Heart right ventricle (tissue), 16 donors: ENCODE results near the gene VTI1A. TPM values are rescaled to one million over a fixed set of nuclear protein-coding genes. Genes with fewer than 3 reads are reported as not detected.

ENCODE experiments used
- ATAC-seq, 8 donors: fragments of 200-7000 bp; cut with Tn5 transposase; one replicate each; pipeline ENCODE4 v1.9.1; 2020; ENCODE audit warnings: mild to moderate bottlenecking in 8 of 8, moderate library complexity in 8 of 8, moderate number of reproducible peaks in 1 of 8
- DNase-seq, 2 donors: peaks; one replicate each; pipeline ENCODE4 v3.0.0-alpha.2; 2020
- H3K27ac ChIP-seq, 10 donors: fragments of 200-600 bp; sonication (generic) in 2 of 10; one replicate each; pipeline versions ENCODE4 v1.5.0 to v1.8.0; 2020 to 2022; ENCODE audit warnings: mild to moderate bottlenecking in 3 of 10
- H3K27me3 ChIP-seq, 7 donors: fragments of 200-600 bp; one replicate each; pipeline ENCODE4 v1.8.0; 2021 to 2022; ENCODE audit warnings: mild to moderate bottlenecking in 2 of 7
- H3K36me3 ChIP-seq, 9 donors: fragments of 200-600 bp; sonication (generic) in 1 of 9; one replicate each; pipeline versions ENCODE4 v1.5.0 to v1.8.0; 2020 to 2022; ENCODE audit warnings: mild to moderate bottlenecking in 2 of 9
- H3K4me1 ChIP-seq, 9 donors: fragments of 200-600 bp; sonication (generic) in 1 of 9; one replicate each; pipeline versions ENCODE4 v1.5.0 to v1.8.0; 2020 to 2022; ENCODE audit warnings: mild to moderate bottlenecking in 4 of 9
- H3K4me3 ChIP-seq, 10 donors: fragments of 200-600 bp; sonication (generic) in 2 of 10; one replicate each; pipeline versions ENCODE4 v1.5.0 to v1.8.0; 2020 to 2022; ENCODE audit warnings: mild to moderate bottlenecking in 7 of 10, moderate library complexity in 2 of 10
- H3K9me3 ChIP-seq, 11 donors: fragments of 200-600 bp in 10 of 11; sonication (generic) in 2 of 11; one replicate each; pipeline versions ENCODE4 v1.5.0 to v1.8.0; 2013 to 2022; ENCODE audit warnings: mild to moderate bottlenecking in 2 of 11, control low read depth in 1 of 11, moderate library complexity in 1 of 11
- WGBS, 2 donors: extraction: QIAGEN DNeasy Blood & Tissue Kit; methylation state at CpG; one replicate each; pipeline ENCODE4 v1.1.7; 2013; ENCODE audit warnings: inconsistent platforms in 1 of 2; 5-methylcytosine and 5-hydroxymethylcytosine counted together
- intact Hi-C, 10 donors: fragments of 100-400 bp; cut with DNase I; formaldehyde crosslinking; loops; one replicate each; pipeline versions ENCODE4 v1.11.1 to v1.14.2; 2022
- polyA plus RNA-seq, 2 donors: library from polyadenylated mRNA; stranded (reverse); fragments of 200-250 nt; gene quantifications; one replicate each; pipeline ENCODE4 v1.2.3, GENCODE V29; 2013
- total RNA-seq, 10 donors: library from RNA; stranded (reverse); fragmentation: NEBNext Ultra II Directional in 3 of 10; extraction: Animal tissue kit (Norgen Biotek cat#: 25700) in 3 of 10; gene quantifications; one replicate each; pipeline versions ENCODE4 v1.2.1 to v1.2.4, GENCODE V29; 2021 to 2023
- TF ChIP-seq, protein P1 (sequence below), 9 donors: fragments of 200-600 bp; sonication (generic) in 2 of 9; IDR thresholded peaks; one replicate each; pipeline versions ENCODE4 v1.5.0 to v1.8.0; 2021 to 2022; ENCODE audit warnings: antibody characterized with exemption in 9 of 9, mild to moderate bottlenecking in 5 of 9, moderate library complexity in 1 of 9
- donor health status: Arrhythmogenic right ventricular cardiomyopathy.
- donor health status: ischemic (EF 13 %, LVEDD 7.1; RV severe dilation, severe dysfunction).
- donor health status: healthy with polysubstance abuse.
- donor health status: DM: no; HTN: yes; CAD: no.
- donor health status: DM: no; HTN: no; CAD: no.
- donor health status: ischemic (EF 25% LVEDD 6.9; RV normal size, moderate dysfunction).
- donor health status: ischemic (EF 25% LVEDD 5.7; RV mildly dilated, moderate dysfunction).
- donor health status: healthy.
- donor health status: DM: yes; HTN: yes; CAD: no.
- donor health status: Ischemic cardiomyopathy.
- donor health status: ischemic (EF 35%, LVEDD 5.7; RV mildly dilated, moderate dysfunction).
- donor health status: nonischemic (EF 11% LVEDD 7.7; RV severe dilation, severe dysfunction).
- donor health status: DM: yes; HTN: yes; CAD: no.
- donor health status: PGD.
- donor health status: ischemic (EF 29% LVEDD 5.4; RV normal size, mild dysfunction).
- donor health status: nonischemic (EF 23%, LVEDD 6.1; RV moderate dilation, normal function).

VTI1A gene
- total and polyA plus RNA-seq, 12 donors: 6.2 to 24.5 (median 20.6) TPM

DNA sequence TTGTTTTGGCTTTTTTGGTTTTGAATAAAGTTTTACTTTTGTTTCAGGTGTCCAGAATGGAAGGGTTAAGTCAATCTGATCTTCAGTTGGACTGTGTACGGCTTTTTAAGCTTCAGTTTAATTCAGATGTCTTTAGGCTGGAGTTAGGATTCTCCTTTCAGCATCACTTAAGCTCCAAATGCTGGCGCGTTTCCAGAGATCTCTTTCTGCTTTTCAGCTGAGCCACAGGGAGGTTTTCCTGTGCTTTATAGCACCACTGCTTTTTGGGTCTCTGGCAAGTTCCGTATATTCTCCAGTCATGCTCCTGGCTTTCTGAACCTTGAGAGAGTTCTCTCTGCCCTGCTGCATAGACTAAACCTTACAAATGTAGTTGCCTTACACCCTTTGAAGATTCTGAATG is 60.0 kb downstream of the VTI1A start:
- H3K9me3 ChIP-seq: no peaks in the 10 kb centered on the region
- intact Hi-C loops: no loop called here
- H3K36me3 ChIP-seq: no peaks in the 10 kb centered on the region
- TF ChIP-seq, protein P1, sequence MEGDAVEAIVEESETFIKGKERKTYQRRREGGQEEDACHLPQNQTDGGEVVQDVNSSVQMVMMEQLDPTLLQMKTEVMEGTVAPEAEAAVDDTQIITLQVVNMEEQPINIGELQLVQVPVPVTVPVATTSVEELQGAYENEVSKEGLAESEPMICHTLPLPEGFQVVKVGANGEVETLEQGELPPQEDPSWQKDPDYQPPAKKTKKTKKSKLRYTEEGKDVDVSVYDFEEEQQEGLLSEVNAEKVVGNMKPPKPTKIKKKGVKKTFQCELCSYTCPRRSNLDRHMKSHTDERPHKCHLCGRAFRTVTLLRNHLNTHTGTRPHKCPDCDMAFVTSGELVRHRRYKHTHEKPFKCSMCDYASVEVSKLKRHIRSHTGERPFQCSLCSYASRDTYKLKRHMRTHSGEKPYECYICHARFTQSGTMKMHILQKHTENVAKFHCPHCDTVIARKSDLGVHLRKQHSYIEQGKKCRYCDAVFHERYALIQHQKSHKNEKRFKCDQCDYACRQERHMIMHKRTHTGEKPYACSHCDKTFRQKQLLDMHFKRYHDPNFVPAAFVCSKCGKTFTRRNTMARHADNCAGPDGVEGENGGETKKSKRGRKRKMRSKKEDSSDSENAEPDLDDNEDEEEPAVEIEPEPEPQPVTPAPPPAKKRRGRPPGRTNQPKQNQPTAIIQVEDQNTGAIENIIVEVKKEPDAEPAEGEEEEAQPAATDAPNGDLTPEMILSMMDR (IDR thresholded peaks at IDR 0.05): no peak
- 54 to 57% methylated on average over 4 of the region's 4 CpGs for WGBS, 2 donors
- peaks cover 0 to 15% (median 0%) of the 10 kb centered on the region in 9 donors for H3K4me1 ChIP-seq
- no peaks in the 10 kb centered on the region for H3K27me3 ChIP-seq
- ATAC-seq: no peak
- no peak overlapping the region for H3K27ac ChIP-seq
- DNase-seq: no peak
- H3K4me3 ChIP-seq: no peak overlapping the region

- intact Hi-C loops: no loop called here
- TF ChIP-seq, protein P1 (IDR thresholded peaks at IDR 0.05): no peak
- Histone ChIP-seq H3K4me3 (no peak overlapping the region), H3K36me3 (no peaks in the 10 kb centered on the region), H3K27me3 (no peaks in the 10 kb centered on the region), H3K9me3 (peaks cover 0 to 6% (median 0%) of the 10 kb centered on the region in 11 donors), H3K4me1 (peaks cover 0 to 15% (median 0%) of the 10 kb centered on the region in 9 donors), H3K27ac (no peak overlapping the region)
- DNase-seq (no peak), ATAC-seq (no peak)
- 49 to 52% methylated on average over 4 of the region's 4 CpGs for WGBS, 2 donors
Observed at GRCh38 chr10:112507988-112508387, 61.0 kb downstream of the VTI1A start.

DNA sequence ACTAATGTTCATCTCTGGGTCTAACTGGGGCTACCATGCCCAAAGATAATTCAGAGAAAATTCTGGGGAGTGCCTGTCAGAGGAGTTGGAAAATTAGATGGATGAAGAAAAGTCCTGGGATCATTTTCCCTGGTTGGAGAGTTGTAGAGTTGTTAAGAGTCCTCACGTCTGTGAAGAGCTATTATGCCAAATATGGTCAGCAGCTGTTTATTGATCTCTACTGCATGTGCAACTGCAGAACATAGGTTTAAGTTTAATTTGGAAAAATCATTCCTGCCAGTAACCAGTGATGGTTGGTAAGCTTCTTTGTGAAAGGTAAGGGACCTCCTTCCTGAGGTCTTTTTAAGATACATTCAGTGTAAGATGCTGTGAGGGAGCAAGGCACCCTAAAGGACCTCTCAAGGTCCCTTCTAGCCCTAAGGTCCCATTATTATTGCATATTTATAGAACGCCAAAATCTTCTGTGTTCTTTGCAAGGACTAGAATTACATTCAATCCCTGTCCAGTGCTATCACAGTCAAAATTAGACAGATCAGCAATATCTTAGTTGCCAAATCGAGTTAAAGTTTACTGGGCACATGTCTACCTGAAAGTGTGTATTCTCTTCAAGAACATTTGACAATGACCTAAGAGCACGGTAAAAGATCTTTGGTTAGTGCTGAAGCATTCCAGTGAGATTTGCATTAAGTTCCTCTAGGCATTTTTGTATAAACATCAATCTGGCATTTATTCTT is 62.7 kb downstream of the VTI1A start:
- WGBS, 2 donors: 89 to 91% methylated on average over 4 of the region's 4 CpGs
- peaks cover 0 to 15% (median 0%) of the 10 kb centered on the region in 9 donors for H3K4me1 ChIP-seq
- no peaks in the 10 kb centered on the region for H3K27me3 ChIP-seq
- TF ChIP-seq, protein P1 (IDR thresholded peaks at IDR 0.05): no peak
- ATAC-seq (no peak), DNase-seq (no peak)
- H3K4me3 ChIP-seq: no peak overlapping the region
- H3K27ac ChIP-seq: no peak overlapping the region
- intact Hi-C loops: no loop called here
- no peaks in the 10 kb centered on the region for H3K36me3 ChIP-seq
- H3K9me3 ChIP-seq: peaks cover 0 to 6% (median 0%) of the 10 kb centered on the region in 11 donors

DNA sequence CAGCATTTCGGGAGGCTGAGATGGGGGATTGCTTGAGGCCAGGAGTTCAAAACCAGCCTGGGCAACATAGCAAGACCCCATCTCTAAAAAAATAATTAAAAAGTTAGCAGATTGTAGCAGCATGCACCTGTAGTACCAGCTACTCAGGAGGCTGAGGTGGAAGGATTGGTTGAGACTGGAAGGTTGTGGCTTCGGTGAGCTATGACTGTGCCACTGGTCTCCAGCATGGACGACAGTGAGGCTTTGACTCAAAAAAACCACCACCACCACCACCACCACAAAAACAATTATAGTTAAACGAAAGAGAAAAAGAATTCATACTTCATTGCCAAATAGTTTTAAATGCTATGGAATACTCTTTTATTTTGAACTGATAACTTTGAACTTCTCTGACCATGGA is 63.4 kb downstream of the VTI1A start:
- H3K27ac ChIP-seq: no peak overlapping the region
- TF ChIP-seq, protein P1 (IDR thresholded peaks at IDR 0.05): no peak
- H3K4me3 ChIP-seq: no peak overlapping the region
- no peaks in the 10 kb centered on the region for H3K36me3 ChIP-seq
- intact Hi-C loops: no loop called here
- ATAC-seq: no peak
- H3K4me1 ChIP-seq: peaks cover 0 to 15% (median 0%) of the 10 kb centered on the region in 9 donors
- 96% methylated on average over 4 of the region's 4 CpGs for WGBS, 2 donors
- DNase-seq: no peak
- H3K27me3 ChIP-seq: no peaks in the 10 kb centered on the region
- H3K9me3 ChIP-seq: peaks cover 0 to 6% (median 0%) of the 10 kb centered on the region in 11 donors
